Neural cell (in vitro differentiated cells): ENCODE measurements around the gene APOB. TPM values are rescaled to one million over a fixed set of nuclear protein-coding genes. Genes with fewer than 3 reads are reported as not detected.

ENCODE experiments used
- H2AFZ ChIP-seq: fragments of 200-600, 300-800 bp; sonication (generic), shearing (Covaris generic); 2 replicates; pipeline ENCODE4 v1.6.0; 2014; ENCODE audit warnings: low read depth, mild to moderate bottlenecking, antibody characterized with exemption, low read length, moderate library complexity
- H3F3A ChIP-seq: fragments of 200-600 bp; shearing (Covaris generic); 2 replicates; pipeline ENCODE4 v1.6.1; 2016; ENCODE audit warnings: mild to moderate bottlenecking, moderate library complexity, mixed read lengths, antibody characterized with exemption, low read length; ENCODE audit not compliant: insufficient read depth, poor library complexity, severe bottlenecking
- H3K27ac ChIP-seq: fragments of 200-600, 300-800 bp; sonication (generic), shearing (Covaris generic); 2 replicates; pipeline ENCODE4 v1.5.1; 2014; ENCODE audit warnings: mild to moderate bottlenecking, low read length, moderate library complexity
- H3K27me3 ChIP-seq: fragments of 300-800, 200-600 bp; sonication (generic), shearing (Covaris generic); 2 replicates; pipeline ENCODE4 v1.6.0; 2014; ENCODE audit warnings: mild to moderate bottlenecking, low read depth, low read length, moderate library complexity; ENCODE audit not compliant: insufficient read depth
- H3K36me3 ChIP-seq: fragments of 300-800, 200-600 bp; sonication (generic), shearing (Covaris generic); 2 replicates; pipeline ENCODE4 v1.5.1; 2014; ENCODE audit warnings: mild to moderate bottlenecking, antibody characterized with exemption, low read length, moderate library complexity; ENCODE audit not compliant: insufficient read depth
- H3K4me2 ChIP-seq: fragments of 300-800, 200-600 bp; sonication (generic), shearing (Covaris generic); 2 replicates; pipeline ENCODE4 v1.6.0; 2014; ENCODE audit warnings: mild to moderate bottlenecking, low read length
- H3K4me3 ChIP-seq: fragments of 300-800, 200-600 bp; sonication (generic), shearing (Covaris generic); 2 replicates; pipeline ENCODE4 v1.5.1; 2014; ENCODE audit warnings: mild to moderate bottlenecking, low read length, moderate library complexity
- H3K79me2 ChIP-seq: fragments of 200-600 bp; shearing (Covaris generic); replicated peaks from 2 replicates; pipeline ENCODE4 v1.6.0; 2014; ENCODE audit warnings: mild to moderate bottlenecking, low read length, moderate library complexity; ENCODE audit not compliant: insufficient read depth
- H3K9ac ChIP-seq: fragments of 300-800, 200-600 bp; sonication (generic), shearing (Covaris generic); 2 replicates; pipeline ENCODE4 v1.6.1; 2016; ENCODE audit warnings: mild to moderate bottlenecking, low read length, mixed read lengths
- H3K9me2 ChIP-seq: fragments of 200-600 bp; shearing (Covaris generic); 2 replicates; pipeline ENCODE4 v1.6.1; 2016; ENCODE audit warnings: mild to moderate bottlenecking, low read length, mixed read lengths; ENCODE audit not compliant: insufficient read depth
- H3K9me3 ChIP-seq: fragments of 200-600, 300-800 bp; sonication (generic), shearing (Covaris generic); 2 replicates; pipeline ENCODE4 v1.6.1; 2016; ENCODE audit warnings: mild to moderate bottlenecking, mixed run types, low read length, moderate library complexity, mixed read lengths
- H4K20me1 ChIP-seq: fragments of 200-600 bp; shearing (Covaris generic); 2 replicates; pipeline ENCODE4 v1.6.1; 2016; ENCODE audit warnings: mild to moderate bottlenecking, mixed run types; ENCODE audit not compliant: insufficient read depth
- CTCF ChIP-seq: fragments of 450-650 bp; IDR thresholded peaks from 2 replicates; pipeline ENCODE4 v1.5.1; 2014; ENCODE audit warnings: antibody characterized with exemption, mild to moderate bottlenecking, moderate library complexity; ENCODE audit not compliant: poor library complexity, severe bottlenecking
- EP300 ChIP-seq: fragments of 450-650 bp; conservative IDR thresholded peaks from 2 replicates; pipeline ENCODE4 v1.6.1; 2014; ENCODE audit warnings: antibody characterized with exemption, mild to moderate bottlenecking, moderate library complexity; ENCODE audit not compliant: poor library complexity, severe bottlenecking
- EZH2 ChIP-seq: fragments of 200-600, 300-800 bp; shearing (Covaris generic), sonication (generic); IDR thresholded peaks from 2 replicates; pipeline ENCODE4 v1.6.1; 2014; ENCODE audit warnings: antibody characterized with exemption, low read length, borderline replicate concordance, mild to moderate bottlenecking; ENCODE audit not compliant: insufficient read depth, poor library complexity, severe bottlenecking
- MXI1 ChIP-seq: fragments of 450-650 bp; conservative IDR thresholded peaks from 2 replicates; pipeline ENCODE4 v1.6.1; 2014; ENCODE audit warnings: antibody characterized with exemption, mild to moderate bottlenecking; ENCODE audit not compliant: poor library complexity, severe bottlenecking
- POLR2AphosphoS5 ChIP-seq: IDR thresholded peaks from 2 replicates; pipeline ENCODE4 v1.6.1; 2012
- RAD21 ChIP-seq: fragments of 450-650 bp; conservative IDR thresholded peaks from 2 replicates; pipeline ENCODE4 v1.6.1; 2014; ENCODE audit warnings: antibody characterized with exemption, mild to moderate bottlenecking, moderate library complexity
- REST ChIP-seq: IDR thresholded peaks from 2 replicates; pipeline ENCODE4 v1.6.1; 2012; ENCODE audit warnings: borderline replicate concordance
- SMC3 ChIP-seq: fragments of 450-650 bp; conservative IDR thresholded peaks from 2 replicates; pipeline ENCODE4 v1.6.1; 2014; ENCODE audit warnings: antibody characterized with exemption, mild to moderate bottlenecking, moderate library complexity; ENCODE audit not compliant: poor library complexity
- TAF1 ChIP-seq: IDR thresholded peaks from 2 replicates; pipeline ENCODE4 v1.6.1; 2012; ENCODE audit warnings: low read depth
- polyA plus RNA-seq: library from polyadenylated mRNA; depleted of rRNA; stranded (reverse); fragments of >200 nt; gene quantifications from 2 replicates; pipeline ENCODE4 v1.2.3, GENCODE V29; 2014

Gene APOB
- polyA plus RNA-seq, 1 donor from 2014 or later = not detected

DNA sequence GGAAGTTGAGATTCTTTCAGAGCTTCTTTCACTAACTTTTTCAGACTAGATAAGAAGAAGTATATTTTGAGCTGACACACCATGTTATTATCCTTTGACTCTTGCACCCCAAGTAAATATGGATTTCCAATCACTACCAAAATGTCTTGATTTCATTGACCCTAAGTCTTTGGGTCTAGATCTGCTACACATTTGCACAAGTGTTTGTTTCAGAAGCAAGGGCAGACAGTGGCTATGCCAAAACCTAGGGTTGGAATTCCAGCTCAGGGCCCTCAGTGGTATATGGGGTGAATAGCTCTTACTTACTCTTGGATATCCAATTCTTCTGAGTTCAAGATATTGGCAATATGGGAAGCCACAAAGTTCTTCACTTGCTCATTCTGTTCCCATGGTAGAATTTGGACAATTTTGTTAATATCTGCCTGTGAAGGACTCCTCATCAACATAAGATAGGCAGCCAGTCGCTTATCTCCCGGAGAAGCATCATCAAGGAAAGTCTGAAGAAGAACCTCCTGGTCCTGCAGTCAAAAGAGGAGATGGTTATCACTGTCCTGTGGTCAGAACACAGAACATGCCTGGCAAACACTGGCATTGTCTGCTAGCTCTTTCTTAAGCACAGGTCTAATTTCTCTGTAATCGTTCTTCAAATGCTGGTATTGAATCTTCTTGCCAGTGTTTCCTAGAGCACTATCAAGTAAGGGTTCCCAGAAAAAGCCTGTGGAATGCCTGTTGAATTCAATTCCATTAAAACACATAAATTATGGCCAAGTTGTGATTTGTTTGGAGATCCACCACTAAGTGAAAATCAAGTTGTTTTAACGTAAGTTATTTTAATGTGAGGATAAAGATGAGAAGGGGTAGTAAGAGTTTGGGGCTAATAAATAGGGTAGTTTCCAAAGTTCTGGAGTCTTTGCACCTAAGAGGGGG, 15.6 kb downstream of the APOB start:
- Histone ChIP-seq H3F3A (no peaks in the 10 kb centered on the region), H3K79me2 (no peaks in the 10 kb centered on the region), H2AFZ (no peak overlapping the region), H3K27ac (no peak overlapping the region), H3K4me3 (no peak overlapping the region), H3K9me3 (no peaks in the 10 kb centered on the region), H4K20me1 (no peaks in the 10 kb centered on the region), H3K9me2 (no peaks in the 10 kb centered on the region), H3K36me3 (no peaks in the 10 kb centered on the region), H3K4me2 (no peak overlapping the region), H3K27me3 (no peaks in the 10 kb centered on the region), H3K9ac (no peak overlapping the region)
- no peak for TF ChIP-seq REST
- no peak for TF ChIP-seq SMC3
- no peak for TF ChIP-seq EP300
- TF ChIP-seq POLR2AphosphoS5 = no peak
- no peak for TF ChIP-seq TAF1
- no peak for TF ChIP-seq RAD21
- no peak for TF ChIP-seq EZH2
- no peak for TF ChIP-seq CTCF
- TF ChIP-seq MXI1 = no peak

GRCh38 chr2:21026479-21027282, 17.2 kb downstream of the APOB start:
- no peaks in the 10 kb centered on the region for H3F3A ChIP-seq
- TF ChIP-seq EZH2 = no peak
- TF ChIP-seq CTCF = no peak
- no peak for TF ChIP-seq RAD21
- TF ChIP-seq TAF1 = no peak
- TF ChIP-seq REST = no peak
- TF ChIP-seq SMC3 = no peak
- TF ChIP-seq EP300 = no peak
- no peak overlapping the region for H2AFZ ChIP-seq
- no peak overlapping the region for H3K9ac ChIP-seq
- no peaks in the 10 kb centered on the region for H3K36me3 ChIP-seq
- no peaks in the 10 kb centered on the region for H3K79me2 ChIP-seq
- H3K27me3 ChIP-seq = no peaks in the 10 kb centered on the region
- H3K4me3 ChIP-seq = no peak overlapping the region
- no peak overlapping the region for H3K27ac ChIP-seq
- no peak overlapping the region for H3K4me2 ChIP-seq
- no peaks in the 10 kb centered on the region for H3K9me3 ChIP-seq
- no peaks in the 10 kb centered on the region for H3K9me2 ChIP-seq
- H4K20me1 ChIP-seq = no peaks in the 10 kb centered on the region
